B cell (primary cell): Measurements from ENCODE around the gene KIF9. TPM values are rescaled to one million over a fixed set of nuclear protein-coding genes. Genes with fewer than 3 reads are reported as not detected.

ENCODE experiments used
- ATAC-seq: fragments of 200-7000 bp; cut with Tn5 transposase; one replicate; pipeline ENCODE4 v1.10.0; 2021; ENCODE audit warnings: low read depth, mild to moderate bottlenecking, moderate number of reproducible peaks, moderate library complexity
- CTCF ChIA-PET: fragments of 350-600 bp; sonication (Branson Sonifier 250); formaldehyde crosslinking; loops from one replicate; lab custom pipeline; 2021; ENCODE audit warnings: antibody characterized with exemption, inconsistent platforms; lab: Charles Lee
- POLR2A ChIA-PET: fragments of 350-600 bp; sonication (Branson Sonifier 250); formaldehyde crosslinking; loops from one replicate; lab custom pipeline; 2021; ENCODE audit warnings: antibody characterized with exemption; lab: Charles Lee
- DNase-seq: peaks from one replicate; pipeline ENCODE4 v3.0.0; 2013
- H2AFZ ChIP-seq: 2 replicates; pipeline ENCODE4 v1.6.1; 2012; ENCODE audit warnings: mild to moderate bottlenecking, low read depth, low read length; ENCODE audit not compliant: insufficient read depth, poor library complexity, severe bottlenecking
- H3K27ac ChIP-seq, 2 donors: 1 replicate in 1 of 2; 2 replicates in 1 of 2; pipeline ENCODE4 v1.5.1; 2012 to 2013; ENCODE audit warnings: low read length in 2 of 2, mild to moderate bottlenecking in 2 of 2, moderate library complexity in 1 of 2
- H3K27me3 ChIP-seq, 4 experiments: fragments of 200-600 bp in 1 of 4; sonication (generic) in 1 of 4; replicated peaks in 1 of 4; 1 replicate in 2 of 4; 2 replicates in 2 of 4; pipeline versions ENCODE4 v1.6.1 to v1.7.0; 2013 to 2016; ENCODE audit warnings: low read length in 3 of 4, mild to moderate bottlenecking in 2 of 4, mixed read lengths in 1 of 4, moderate library complexity in 1 of 4; ENCODE audit not compliant: insufficient read depth in 4 of 4, control insufficient read depth in 3 of 4; ENCODE audit errors: control extremely low read depth in 1 of 4
- H3K36me3 ChIP-seq, 2 experiments: replicated peaks in 1 of 2; 1 replicate in 1 of 2; 2 replicates in 1 of 2; pipeline versions ENCODE4 v1.6.1 to v1.7.1; 2013; ENCODE audit warnings: low read length in 1 of 2; ENCODE audit not compliant: insufficient read depth in 2 of 2, control insufficient read depth in 1 of 2; ENCODE audit errors: control extremely low read depth in 1 of 2, extremely low read depth in 1 of 2
- H3K4me1 ChIP-seq, 2 donors: fragments of 200-600 bp in 1 of 2; sonication (generic) in 1 of 2; 1 replicate in 1 of 2; 2 replicates in 1 of 2; pipeline versions ENCODE4 v1.5.1 to v1.6.1; 2013 to 2017; ENCODE audit warnings: low read length in 2 of 2; ENCODE audit not compliant: control insufficient read depth in 2 of 2, insufficient read depth in 2 of 2
- H3K4me2 ChIP-seq: replicated peaks from 2 replicates; pipeline ENCODE3; 2012; ENCODE audit warnings: mild to moderate bottlenecking, low read depth, low read length; ENCODE audit not compliant: poor library complexity, severe bottlenecking
- H3K4me3 ChIP-seq, 5 experiments: fragments of 200-600 bp in 1 of 5; sonication (generic) in 1 of 5; 1 replicate in 3 of 5; 2 replicates in 2 of 5; pipeline versions ENCODE4 v1.5.1 to v1.7.0; 2011 to 2016; ENCODE audit warnings: low read length in 4 of 5, mild to moderate bottlenecking in 4 of 5, low read depth in 2 of 5, control low read depth in 1 of 5, moderate library complexity in 1 of 5; ENCODE audit not compliant: insufficient read depth in 1 of 5; ENCODE audit errors: control extremely low read depth in 1 of 5, extremely low read depth in 1 of 5
- H3K79me2 ChIP-seq: fragments of 200-600 bp; sonication (generic); one replicate; pipeline ENCODE4 v1.6.0; 2016; ENCODE audit warnings: low read length; ENCODE audit not compliant: control insufficient read depth, insufficient read depth
- H3K9ac ChIP-seq: fragments of 200-600 bp; sonication (generic); 2 replicates; pipeline ENCODE4 v1.6.1; 2017; ENCODE audit warnings: mild to moderate bottlenecking, low read length, moderate library complexity
- H3K9me3 ChIP-seq, 3 donors: one replicate each; pipeline versions ENCODE4 v1.6.1 to v1.7.1; 2013; ENCODE audit warnings: low read length in 2 of 3; ENCODE audit not compliant: control insufficient read depth in 2 of 3, insufficient read depth in 1 of 3; ENCODE audit errors: control extremely low read depth in 1 of 3
- H4K20me1 ChIP-seq: 2 replicates; pipeline ENCODE4 v1.6.0; 2012; ENCODE audit warnings: mild to moderate bottlenecking, low read length; ENCODE audit not compliant: insufficient read depth, control insufficient read depth, poor library complexity, severe bottlenecking
- H3K27ac Mint-ChIP-seq: one replicate; pipeline ENCODE4 v1.8.0; 2021; ENCODE audit warnings: mixed read lengths
- H3K27me3 Mint-ChIP-seq: one replicate; pipeline ENCODE4 v1.8.0; 2021; ENCODE audit warnings: mixed read lengths
- H3K4me1 Mint-ChIP-seq: one replicate; pipeline ENCODE4 v1.8.0; 2021; ENCODE audit warnings: mixed read lengths
- H3K4me3 Mint-ChIP-seq: one replicate; pipeline ENCODE4 v1.8.0; 2021; ENCODE audit warnings: mixed read lengths
- H3K9me3 Mint-ChIP-seq: one replicate; pipeline ENCODE4 v1.8.0; 2022; ENCODE audit warnings: mixed read lengths; ENCODE audit not compliant: insufficient read depth
- EZH2 ChIP-seq: IDR thresholded peaks from 2 replicates; pipeline ENCODE4 v1.6.1; 2012; ENCODE audit warnings: borderline replicate concordance, low read depth, mild to moderate bottlenecking, moderate library complexity, low read length; ENCODE audit not compliant: insufficient read depth, poor library complexity, severe bottlenecking
- WGBS: methylation state at CpG from one replicate; pipeline ENCODE4 v1.1.5; 2013; ENCODE audit warnings: missing lambda C conversion rate; ENCODE audit not compliant: insufficient coverage; 5-methylcytosine and 5-hydroxymethylcytosine counted together
- intact Hi-C: fragments of 100-400 bp; cut with micrococcal nuclease; formaldehyde crosslinking; loops from one replicate; pipeline ENCODE4 v1.10.0; 2022
- polyA plus RNA-seq: library from polyadenylated mRNA; depleted of rRNA; stranded (reverse); fragments of >200 nt; gene quantifications from 2 replicates; pipeline ENCODE4 v1.2.3, GENCODE V29; 2012
- total RNA-seq, 2 donors: library from RNA; stranded (reverse); fragments of 120-200 nt in 1 of 2; gene quantifications; 1 replicate in 1 of 2; 2 replicates in 1 of 2; pipeline versions ENCODE4 v1.2.3 to v1.2.4, GENCODE V29; 2013 to 2022
- TF ChIP-seq, protein P1 (sequence below): fragments of 200-600 bp; IDR thresholded peaks from one replicate; pipeline ENCODE4 v1.8.0; 2022; ENCODE audit warnings: antibody characterized with exemption, mild to moderate bottlenecking

The KIF9 gene
- total and polyA plus RNA-seq, 2 donors (not counting 1 experiment from before 2014, with no cell fraction given): 3.0 to 3.8 TPM

DNA sequence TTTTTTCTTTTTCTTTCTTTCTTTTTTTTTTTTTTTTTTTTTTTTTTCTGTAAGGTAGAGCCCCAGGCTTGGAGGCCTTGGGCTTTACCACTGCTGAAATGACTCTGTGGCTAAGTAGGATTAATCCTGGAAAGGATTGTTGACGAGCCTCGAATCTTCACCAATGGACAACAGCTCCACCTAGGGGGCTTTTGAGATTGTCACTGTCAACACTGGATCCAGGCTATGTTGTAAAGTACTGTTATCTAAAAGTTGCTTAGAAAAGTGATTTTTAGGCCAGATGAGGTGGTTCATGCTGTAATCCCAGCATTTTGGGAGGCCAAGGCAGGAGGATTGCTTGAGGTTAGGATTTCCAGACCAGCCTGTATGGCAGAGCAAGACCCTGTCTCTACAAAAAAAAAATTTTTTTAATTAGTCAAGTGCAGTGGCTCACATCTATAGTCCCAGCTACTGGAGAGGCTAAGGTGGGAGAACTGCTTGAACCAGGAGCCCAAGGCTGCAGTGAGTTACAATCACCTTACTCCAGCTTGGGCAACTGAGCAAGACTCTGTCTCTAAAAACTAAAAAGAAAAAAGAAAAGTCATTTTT is 41.8 kb upstream of the KIF9 start:
- intact Hi-C loops: loop anchor here (2.0 to 10.0 kb wide), 5 partner anchors 42 to 400 kb away; partner anchors contain the start of genes KIF9, KLHL18 and SETD2
- H3K27me3 Mint-ChIP-seq: no peaks in the 10 kb centered on the region
- TF ChIP-seq, protein P1, sequence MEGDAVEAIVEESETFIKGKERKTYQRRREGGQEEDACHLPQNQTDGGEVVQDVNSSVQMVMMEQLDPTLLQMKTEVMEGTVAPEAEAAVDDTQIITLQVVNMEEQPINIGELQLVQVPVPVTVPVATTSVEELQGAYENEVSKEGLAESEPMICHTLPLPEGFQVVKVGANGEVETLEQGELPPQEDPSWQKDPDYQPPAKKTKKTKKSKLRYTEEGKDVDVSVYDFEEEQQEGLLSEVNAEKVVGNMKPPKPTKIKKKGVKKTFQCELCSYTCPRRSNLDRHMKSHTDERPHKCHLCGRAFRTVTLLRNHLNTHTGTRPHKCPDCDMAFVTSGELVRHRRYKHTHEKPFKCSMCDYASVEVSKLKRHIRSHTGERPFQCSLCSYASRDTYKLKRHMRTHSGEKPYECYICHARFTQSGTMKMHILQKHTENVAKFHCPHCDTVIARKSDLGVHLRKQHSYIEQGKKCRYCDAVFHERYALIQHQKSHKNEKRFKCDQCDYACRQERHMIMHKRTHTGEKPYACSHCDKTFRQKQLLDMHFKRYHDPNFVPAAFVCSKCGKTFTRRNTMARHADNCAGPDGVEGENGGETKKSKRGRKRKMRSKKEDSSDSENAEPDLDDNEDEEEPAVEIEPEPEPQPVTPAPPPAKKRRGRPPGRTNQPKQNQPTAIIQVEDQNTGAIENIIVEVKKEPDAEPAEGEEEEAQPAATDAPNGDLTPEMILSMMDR: peak; percentile 91
- no peak for TF ChIP-seq EZH2
- no peaks in the 10 kb centered on the region for H3K4me1 ChIP-seq
- no peak overlapping the region for H3K4me3 ChIP-seq
- no CpG with 5 or more reads among the region's 2 CpGs for WGBS
- no peak overlapping the region for H3K4me2 ChIP-seq
- peaks cover 26% of the 10 kb centered on the region for H3K79me2 ChIP-seq
- peak; percentile 67 for DNase-seq
- H2AFZ ChIP-seq: no peak overlapping the region
- POLR2A ChIA-PET: no interaction called here
- no peak overlapping the region for H3K4me3 Mint-ChIP-seq
- peak; percentile 71 for ATAC-seq
- CTCF ChIA-PET: interaction anchor here (0.6 to 2.5 kb wide), 35 partner anchors 9 to 619 kb away, joined by 3 to 27 read pairs (median 5); partner anchors contain the start of genes MYL3 and SETD2
- H3K27ac Mint-ChIP-seq: no peak overlapping the region
- H3K9me3 Mint-ChIP-seq: no peaks in the 10 kb centered on the region
- H4K20me1 ChIP-seq: peaks cover 6% of the 10 kb centered on the region
- H3K36me3 ChIP-seq: peaks cover 0 to 59% of the 10 kb centered on the region in 2 experiments
- H3K9ac ChIP-seq: no peak overlapping the region
- H3K27me3 ChIP-seq: no peaks in the 10 kb centered on the region
- peak overlapping the region in 1 of 2 donors; percentile 31 for H3K27ac ChIP-seq
- H3K4me1 Mint-ChIP-seq: peaks cover 5% of the 10 kb centered on the region
- no peaks in the 10 kb centered on the region for H3K9me3 ChIP-seq
